ENCODE data around the gene PCK1.

The PCK1 gene

DNA sequence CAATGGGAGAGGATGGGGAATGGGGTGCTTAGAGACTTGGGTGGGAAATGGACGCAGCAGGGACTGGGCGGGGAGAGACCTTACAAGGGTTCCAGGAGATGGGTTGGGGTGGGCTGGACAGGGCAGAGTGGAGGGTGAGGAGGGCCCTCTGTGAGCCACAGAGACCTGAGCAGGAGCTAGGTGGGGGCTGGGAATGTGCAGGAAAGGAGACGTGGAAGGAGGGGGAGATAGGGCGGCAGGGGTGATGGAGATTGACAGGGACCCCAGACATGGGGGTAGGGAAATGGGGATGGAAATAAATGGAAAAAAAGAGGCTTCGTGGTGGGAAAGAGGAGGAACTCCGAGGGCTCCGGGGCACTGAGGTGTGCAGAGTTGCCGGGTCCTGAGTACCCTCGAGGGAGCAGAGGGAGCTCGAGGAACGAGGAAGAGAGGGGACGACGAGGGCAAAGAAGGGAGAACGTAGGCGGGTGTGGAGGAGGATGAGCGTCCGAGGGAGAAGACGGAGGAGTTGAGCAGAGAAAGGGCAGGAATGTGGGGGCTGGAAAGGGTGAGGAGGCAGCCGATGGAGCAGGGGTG is 33.9 kb upstream of the PCK1 start:
- Mint-ChIP-seq H3K4me3 (peak overlapping the region; percentile 19), H3K9me3 (no peaks in the 10 kb centered on the region), H3K27me3 (ENCODE audit: low read depth, poor library complexity) (peaks cover 12% of the 10 kb centered on the region), H3K36me3 (ENCODE audit: low read depth) (no peaks in the 10 kb centered on the region), H3K4me1 (peaks cover 52% of the 10 kb centered on the region), H3K27ac (peak overlapping the region; percentile 68)
- peak; percentile 16 for DNase-seq
- no peak for TF ChIP-seq CTCF (IDR thresholded peaks at IDR 0.05)

DNA sequence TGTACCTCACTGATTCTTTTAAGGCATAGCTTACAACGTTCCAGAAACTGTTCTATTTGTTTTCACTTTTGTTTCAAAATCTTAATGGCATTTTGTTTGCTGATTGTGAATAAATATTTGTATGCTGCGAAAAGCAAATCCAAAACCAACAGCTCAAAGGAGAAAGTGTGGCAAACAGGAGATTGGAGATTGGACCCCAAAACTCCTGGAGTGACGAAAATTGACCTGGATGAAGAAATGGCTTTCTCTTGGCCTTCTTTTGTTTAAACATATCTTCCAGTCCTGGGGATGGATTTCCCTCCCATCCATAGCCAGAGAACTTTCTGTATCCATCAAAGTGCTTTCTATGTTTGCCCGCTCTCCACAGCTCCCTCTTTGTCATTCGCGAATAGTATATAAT is 33.2 kb upstream of the PCK1 start:
- Mint-ChIP-seq H3K36me3 (ENCODE audit: low read depth) (no peaks in the 10 kb centered on the region), H3K4me3 (no peak overlapping the region), H3K27me3 (ENCODE audit: low read depth, poor library complexity) (peaks cover 9% of the 10 kb centered on the region), H3K4me1 (peaks cover 52% of the 10 kb centered on the region), H3K27ac (no peak overlapping the region), H3K9me3 (peaks cover 6% of the 10 kb centered on the region)
- TF ChIP-seq CTCF (IDR thresholded peaks at IDR 0.05), result no peak
- no peak for DNase-seq

- no peak for TF ChIP-seq CTCF (IDR thresholded peaks at IDR 0.05)
These were observed 32.8 kb upstream of the PCK1 start for GRCh38 chr20:57528148-57528547.

DNA sequence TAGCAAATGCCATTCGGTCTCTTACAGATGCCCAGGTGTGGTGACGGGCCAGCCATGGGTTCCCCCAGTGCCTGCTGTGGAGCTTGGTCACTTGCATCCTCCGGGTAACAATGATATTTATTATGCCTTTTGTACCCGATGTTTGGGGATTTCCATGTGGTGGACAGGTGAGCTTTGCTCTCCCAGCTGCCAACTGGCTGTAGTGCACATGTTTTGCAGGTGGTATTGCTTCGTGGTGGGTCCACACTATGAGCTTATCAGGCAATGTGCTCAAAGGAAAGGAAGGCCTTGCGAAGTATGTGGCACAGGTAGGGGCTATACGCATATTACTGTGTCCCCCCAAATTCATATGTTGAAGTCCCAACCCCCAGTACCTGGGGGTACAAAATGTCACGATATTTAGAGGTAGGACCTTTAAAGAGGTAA is 31.7 kb upstream of the PCK1 start:
- Mint-ChIP-seq H3K9me3 (peaks cover 18% of the 10 kb centered on the region), H3K27ac (peak overlapping the region; percentile 81)
- DNase-seq, result no peak

More at GRCh38 chr20:57528148-57528547, 32.8 kb upstream of the PCK1 start:
- H3K4me1 Mint-ChIP-seq, result peaks cover 49% of the 10 kb centered on the region
- H3K27ac Mint-ChIP-seq, result peak overlapping the region; percentile 81
- peaks cover 9% of the 10 kb centered on the region for H3K27me3 Mint-ChIP-seq (ENCODE audit: low read depth, poor library complexity)
- DNase-seq, result no peak
- H3K9me3 Mint-ChIP-seq, result peaks cover 10% of the 10 kb centered on the region
- no peaks in the 10 kb centered on the region for H3K36me3 Mint-ChIP-seq (ENCODE audit: low read depth)
- H3K4me3 Mint-ChIP-seq, result no peak overlapping the region

DNA sequence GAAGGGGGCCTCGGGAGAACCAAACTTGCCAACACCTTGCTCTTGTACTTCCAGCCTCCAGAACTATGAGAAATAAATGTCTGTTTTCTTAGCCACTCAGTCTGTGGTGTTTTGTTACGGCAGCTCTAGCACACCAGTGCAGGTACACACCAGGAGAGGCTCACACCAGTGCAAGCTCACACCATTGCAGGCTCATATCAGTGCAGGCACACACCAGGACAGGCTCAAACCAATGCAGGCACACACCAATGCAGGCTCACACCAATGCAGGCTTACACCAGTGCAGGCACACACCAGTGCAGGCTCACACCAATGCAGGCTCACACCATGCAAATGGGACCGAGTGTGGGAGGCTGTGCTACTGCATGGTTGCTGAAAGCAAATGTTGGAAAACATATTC is 31.1 kb upstream of the PCK1 start:
- Mint-ChIP-seq H3K9me3 (peaks cover 23% of the 10 kb centered on the region), H3K4me1 (peaks cover 36% of the 10 kb centered on the region), H3K27ac (no peak overlapping the region), H3K4me3 (no peak overlapping the region), H3K36me3 (ENCODE audit: low read depth) (no peaks in the 10 kb centered on the region), H3K27me3 (ENCODE audit: low read depth, poor library complexity) (peaks cover 18% of the 10 kb centered on the region)
- no peak for TF ChIP-seq CTCF (IDR thresholded peaks at IDR 0.05)
- DNase-seq, result no peak

More for the DNA sequence above, 31.7 kb upstream of the PCK1 start:
- peaks cover 38% of the 10 kb centered on the region for H3K4me1 Mint-ChIP-seq
- no peaks in the 10 kb centered on the region for H3K36me3 Mint-ChIP-seq (ENCODE audit: low read depth)
- H3K27me3 Mint-ChIP-seq (ENCODE audit: low read depth, poor library complexity), result peaks cover 14% of the 10 kb centered on the region
- TF ChIP-seq CTCF (IDR thresholded peaks at IDR 0.05), result no peak
- H3K4me3 Mint-ChIP-seq, result no peak overlapping the region

GRCh38 chr20:57530327-57530981 is 30.5 kb upstream of the PCK1 start:
- TF ChIP-seq CTCF (IDR thresholded peaks at IDR 0.05), result no peak
- H3K4me3 Mint-ChIP-seq, result no peak overlapping the region
- DNase-seq, result no peak
- peaks cover 2% of the 10 kb centered on the region for H3K36me3 Mint-ChIP-seq (ENCODE audit: low read depth)
- H3K4me1 Mint-ChIP-seq, result peaks cover 36% of the 10 kb centered on the region
- H3K27me3 Mint-ChIP-seq (ENCODE audit: low read depth, poor library complexity), result peaks cover 18% of the 10 kb centered on the region
- no peak overlapping the region for H3K27ac Mint-ChIP-seq
- H3K9me3 Mint-ChIP-seq, result peaks cover 27% of the 10 kb centered on the region
